Measurements from ENCODE around the gene PNKP. TPM values are rescaled to one million over a fixed set of nuclear protein-coding genes. Genes with fewer than 3 reads are reported as not detected.

The PNKP gene
- total and polyA plus RNA-seq, 9 donors, result 6.8 to 111 (median 53.9) TPM

GRCh38 chr19:49858088-49858985 is 9.0 kb downstream of the PNKP start:
- peaks cover 7% of the 10 kb centered on the region for H3K4me1 ChIP-seq (ENCODE audit: insufficient read depth)

GRCh38 chr19:49857838-49858087 is 9.6 kb downstream of the PNKP start:
- 72 to 84% (median 74%) methylated on average over 5 of the region's 5 CpGs for whole genome bisulfite sequencing, 3 donors
- Histone ChIP-seq H3K4me1 (ENCODE audit: insufficient read depth) (peaks cover 7% of the 10 kb centered on the region), H3K9me3 (no peaks in the 10 kb centered on the region), H3K27me3 (no peaks in the 10 kb centered on the region), H3K27ac (no peak overlapping the region), H3K4me3 (no peak overlapping the region), H3K36me3 (no peaks in the 10 kb centered on the region)
- TF ChIP-seq CTCF (IDR thresholded peaks at IDR 0.05), result no peak
- TF ChIP-seq POLR2A (IDR thresholded peaks at IDR 0.05), result no peak
- TF ChIP-seq EP300 (IDR thresholded peaks at IDR 0.05), result no peak
- no peak for DNase-seq
- intact Hi-C loops (cut with DNase I), result loop anchor here in 1 of 4 donors (5.0 kb wide), 1 partner anchor 35 kb away; no protein-coding TSS in a partner anchor

More at GRCh38 chr19:49858088-49858985, 9.0 kb downstream of the PNKP start:
- Histone ChIP-seq H3K4me3 (no peak overlapping the region), H3K27ac (no peak overlapping the region), H3K27me3 (no peaks in the 10 kb centered on the region), H3K36me3 (no peaks in the 10 kb centered on the region), H3K9me3 (no peaks in the 10 kb centered on the region)
- intact Hi-C loops (cut with DNase I), result loop anchor here in 1 of 4 donors (5.0 kb wide), 1 partner anchor 36 kb away; no protein-coding TSS in a partner anchor
- no peak for TF ChIP-seq CTCF (IDR thresholded peaks at IDR 0.05)
- 69 to 79% (median 72%) methylated on average over 37 of the region's 37 CpGs for WGBS, 3 donors
- peak in 3 of 5 donors; percentile 33 to 55 (median 43) for DNase-seq

- no peaks in the 10 kb centered on the region for H3K36me3 ChIP-seq
- peaks cover 6% of the 10 kb centered on the region for H3K4me1 ChIP-seq (ENCODE audit: insufficient read depth)
- no peak overlapping the region for H3K4me3 ChIP-seq
- WGBS, 3 donors, result 82 to 89% (median 84%) methylated on average over 25 to 26 of the region's 26 CpGs
- H3K9me3 ChIP-seq, result no peaks in the 10 kb centered on the region
- H3K27ac ChIP-seq, result no peak overlapping the region
- intact Hi-C loops (cut with DNase I), result loop anchor here in 1 of 4 donors (5.0 kb wide), 1 partner anchor 35 kb away; no protein-coding TSS in a partner anchor
- no peak for TF ChIP-seq CTCF (IDR thresholded peaks at IDR 0.05)
- TF ChIP-seq POLR2A (IDR thresholded peaks at IDR 0.05), result no peak
- no peak for TF ChIP-seq EP300 (IDR thresholded peaks at IDR 0.05)
- peak in 3 of 5 donors; percentile 11 to 45 (median 38) for DNase-seq
- no peaks in the 10 kb centered on the region for H3K27me3 ChIP-seq
These were observed 10.1 kb downstream of the PNKP start for GRCh38 chr19:49857061-49857837.

DNA sequence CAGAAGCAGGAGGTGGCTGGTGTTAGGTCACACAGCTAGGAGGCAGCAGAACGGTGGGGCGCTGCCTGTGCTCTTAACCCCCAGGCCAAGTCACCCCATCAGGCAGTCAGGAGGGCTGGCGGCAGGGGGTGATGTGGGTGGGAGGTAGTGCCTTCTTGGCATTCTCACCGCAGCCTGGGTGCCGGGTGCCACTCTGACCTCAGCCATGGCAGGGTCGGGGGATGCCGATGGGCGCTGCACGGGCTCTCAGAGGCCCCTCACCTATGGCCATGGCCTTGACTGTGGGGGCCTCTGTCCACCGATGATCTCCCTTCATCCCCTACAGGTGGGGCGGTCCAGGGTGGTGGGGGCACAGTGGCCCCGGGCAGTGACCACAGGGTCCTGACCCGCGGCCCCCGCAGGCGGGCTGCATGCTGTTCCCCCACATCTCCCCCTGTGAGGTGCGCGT is 10.8 kb downstream of the PNKP start:
- peak in 3 of 5 donors; percentile 27 to 45 (median 37) for DNase-seq
- H3K27ac ChIP-seq, result no peak overlapping the region
- peaks cover 8% of the 10 kb centered on the region for H3K4me1 ChIP-seq (ENCODE audit: insufficient read depth)
- 76 to 83% (median 79%) methylated on average over 14 to 18 of the region's 18 CpGs for WGBS, 3 donors
- H3K9me3 ChIP-seq, result no peaks in the 10 kb centered on the region
- no peaks in the 10 kb centered on the region for H3K36me3 ChIP-seq
- H3K27me3 ChIP-seq, result no peaks in the 10 kb centered on the region
- no peak overlapping the region for H3K4me3 ChIP-seq
- intact Hi-C loops (cut with DNase I), result loop anchor here in 1 of 4 donors (5.0 kb wide), 1 partner anchor 34 kb away; no protein-coding TSS in a partner anchor
- TF ChIP-seq CTCF (IDR thresholded peaks at IDR 0.05), result no peak
- no peak for TF ChIP-seq POLR2A (IDR thresholded peaks at IDR 0.05)
- no peak for TF ChIP-seq EP300 (IDR thresholded peaks at IDR 0.05)
